ENCODE measurements around the gene RBSN.

DNA sequence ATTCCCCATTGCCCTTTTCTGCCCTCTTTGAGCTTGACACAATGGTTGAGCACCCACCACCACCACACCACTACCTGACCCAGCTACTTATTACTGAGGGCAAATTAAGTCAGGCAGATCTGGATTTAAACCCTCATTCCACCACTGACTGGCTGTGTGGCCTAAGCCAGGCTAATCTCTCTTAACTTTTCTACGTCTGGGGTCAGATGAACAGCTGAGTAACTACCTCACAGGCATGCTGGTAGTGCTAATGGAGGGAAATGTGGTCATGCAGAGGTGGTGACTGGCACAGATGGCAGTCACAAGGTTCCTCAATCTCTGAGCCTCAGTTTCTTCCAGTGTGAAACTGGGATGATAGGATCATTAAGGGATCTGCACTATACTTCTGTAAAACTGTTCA lies 29.5 kb downstream of the RBSN start:
- TF ChIP-seq, protein P1, sequence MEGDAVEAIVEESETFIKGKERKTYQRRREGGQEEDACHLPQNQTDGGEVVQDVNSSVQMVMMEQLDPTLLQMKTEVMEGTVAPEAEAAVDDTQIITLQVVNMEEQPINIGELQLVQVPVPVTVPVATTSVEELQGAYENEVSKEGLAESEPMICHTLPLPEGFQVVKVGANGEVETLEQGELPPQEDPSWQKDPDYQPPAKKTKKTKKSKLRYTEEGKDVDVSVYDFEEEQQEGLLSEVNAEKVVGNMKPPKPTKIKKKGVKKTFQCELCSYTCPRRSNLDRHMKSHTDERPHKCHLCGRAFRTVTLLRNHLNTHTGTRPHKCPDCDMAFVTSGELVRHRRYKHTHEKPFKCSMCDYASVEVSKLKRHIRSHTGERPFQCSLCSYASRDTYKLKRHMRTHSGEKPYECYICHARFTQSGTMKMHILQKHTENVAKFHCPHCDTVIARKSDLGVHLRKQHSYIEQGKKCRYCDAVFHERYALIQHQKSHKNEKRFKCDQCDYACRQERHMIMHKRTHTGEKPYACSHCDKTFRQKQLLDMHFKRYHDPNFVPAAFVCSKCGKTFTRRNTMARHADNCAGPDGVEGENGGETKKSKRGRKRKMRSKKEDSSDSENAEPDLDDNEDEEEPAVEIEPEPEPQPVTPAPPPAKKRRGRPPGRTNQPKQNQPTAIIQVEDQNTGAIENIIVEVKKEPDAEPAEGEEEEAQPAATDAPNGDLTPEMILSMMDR (conservative IDR thresholded peaks at IDR 0.05; ENCODE audit: low read depth in 2 of 2), result no peak
- no peak for TF ChIP-seq POLR2AphosphoS5 (IDR thresholded peaks at IDR 0.05; ENCODE audit: low read depth)
- TF ChIP-seq CREB1 (CRISPR knock-in tag; IDR thresholded peaks at IDR 0.05; ENCODE audit: low read depth), result no peak
- TF ChIP-seq STAT1 (IDR thresholded peaks at IDR 0.05; ENCODE audit: unreplicated experiment), result no peak
- TF ChIP-seq EZH2 (IDR thresholded peaks at IDR 0.05; ENCODE audit: low read depth, unreplicated experiment), result no peak
- TF ChIP-seq EZH2phosphoT487 (IDR thresholded peaks at IDR 0.05; ENCODE audit: unreplicated experiment), result no peak
- TF ChIP-seq, protein P2, sequence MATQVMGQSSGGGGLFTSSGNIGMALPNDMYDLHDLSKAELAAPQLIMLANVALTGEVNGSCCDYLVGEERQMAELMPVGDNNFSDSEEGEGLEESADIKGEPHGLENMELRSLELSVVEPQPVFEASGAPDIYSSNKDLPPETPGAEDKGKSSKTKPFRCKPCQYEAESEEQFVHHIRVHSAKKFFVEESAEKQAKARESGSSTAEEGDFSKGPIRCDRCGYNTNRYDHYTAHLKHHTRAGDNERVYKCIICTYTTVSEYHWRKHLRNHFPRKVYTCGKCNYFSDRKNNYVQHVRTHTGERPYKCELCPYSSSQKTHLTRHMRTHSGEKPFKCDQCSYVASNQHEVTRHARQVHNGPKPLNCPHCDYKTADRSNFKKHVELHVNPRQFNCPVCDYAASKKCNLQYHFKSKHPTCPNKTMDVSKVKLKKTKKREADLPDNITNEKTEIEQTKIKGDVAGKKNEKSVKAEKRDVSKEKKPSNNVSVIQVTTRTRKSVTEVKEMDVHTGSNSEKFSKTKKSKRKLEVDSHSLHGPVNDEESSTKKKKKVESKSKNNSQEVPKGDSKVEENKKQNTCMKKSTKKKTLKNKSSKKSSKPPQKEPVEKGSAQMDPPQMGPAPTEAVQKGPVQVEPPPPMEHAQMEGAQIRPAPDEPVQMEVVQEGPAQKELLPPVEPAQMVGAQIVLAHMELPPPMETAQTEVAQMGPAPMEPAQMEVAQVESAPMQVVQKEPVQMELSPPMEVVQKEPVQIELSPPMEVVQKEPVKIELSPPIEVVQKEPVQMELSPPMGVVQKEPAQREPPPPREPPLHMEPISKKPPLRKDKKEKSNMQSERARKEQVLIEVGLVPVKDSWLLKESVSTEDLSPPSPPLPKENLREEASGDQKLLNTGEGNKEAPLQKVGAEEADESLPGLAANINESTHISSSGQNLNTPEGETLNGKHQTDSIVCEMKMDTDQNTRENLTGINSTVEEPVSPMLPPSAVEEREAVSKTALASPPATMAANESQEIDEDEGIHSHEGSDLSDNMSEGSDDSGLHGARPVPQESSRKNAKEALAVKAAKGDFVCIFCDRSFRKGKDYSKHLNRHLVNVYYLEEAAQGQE (IDR thresholded peaks at IDR 0.05; ENCODE audit: unreplicated experiment), result no peak
- TF ChIP-seq, protein P3, sequence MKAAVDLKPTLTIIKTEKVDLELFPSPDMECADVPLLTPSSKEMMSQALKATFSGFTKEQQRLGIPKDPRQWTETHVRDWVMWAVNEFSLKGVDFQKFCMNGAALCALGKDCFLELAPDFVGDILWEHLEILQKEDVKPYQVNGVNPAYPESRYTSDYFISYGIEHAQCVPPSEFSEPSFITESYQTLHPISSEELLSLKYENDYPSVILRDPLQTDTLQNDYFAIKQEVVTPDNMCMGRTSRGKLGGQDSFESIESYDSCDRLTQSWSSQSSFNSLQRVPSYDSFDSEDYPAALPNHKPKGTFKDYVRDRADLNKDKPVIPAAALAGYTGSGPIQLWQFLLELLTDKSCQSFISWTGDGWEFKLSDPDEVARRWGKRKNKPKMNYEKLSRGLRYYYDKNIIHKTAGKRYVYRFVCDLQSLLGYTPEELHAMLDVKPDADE (IDR thresholded peaks at IDR 0.05), result no peak

Data from GM23338 (cell line).